HepG2 (cell line): ENCODE measurements around the gene TNFRSF11A. TPM values are rescaled to one million over a fixed set of nuclear protein-coding genes. Genes with fewer than 3 reads are reported as not detected.
A peak's percentile ranks its signal among the peaks of the same experiment; 100 is the strongest.

ENCODE experiments used
- ARID4A ChIP-seq: sonication (generic); formaldehyde crosslinking; IDR thresholded peaks from 2 replicates; pipeline ENCODE4 v1.5.0; 2020; ENCODE audit warnings: mild to moderate bottlenecking, missing genetic modification reagents, borderline replicate concordance
- BCLAF1 ChIP-seq: fragments of 450-650 bp; IDR thresholded peaks from 2 replicates; pipeline ENCODE4 v1.6.1; 2017; ENCODE audit warnings: mild to moderate bottlenecking
- DRAP1 ChIP-seq: IDR thresholded peaks from 2 replicates; pipeline ENCODE4 v1.6.1; 2016; ENCODE audit warnings: missing genetic modification reagents, missing compliant biosample characterization
- ERF ChIP-seq: IDR thresholded peaks from 2 replicates; pipeline ENCODE4 v1.6.1; 2018; ENCODE audit warnings: missing biosample characterization, missing genetic modification reagents
- HNF1A ChIP-seq, 2 experiments: sonication (generic) in 1 of 2; formaldehyde crosslinking in 1 of 2; IDR thresholded peaks; 2 replicates each; pipeline versions ENCODE4 v1.4.0 to v1.6.1; 2016 to 2020; ENCODE audit warnings: borderline replicate concordance in 1 of 2, low read depth in 1 of 2, mild to moderate bottlenecking in 1 of 2, missing genetic modification reagents in 1 of 2
- PHF8 ChIP-seq: sonication (generic); formaldehyde crosslinking; IDR thresholded peaks from 2 replicates; pipeline ENCODE4 v1.5.0; 2020; ENCODE audit warnings: missing genetic modification reagents
- POGZ ChIP-seq: sonication (generic); formaldehyde crosslinking; IDR thresholded peaks from 2 replicates; pipeline ENCODE4 v1.4.0; 2020; ENCODE audit warnings: mild to moderate bottlenecking, missing genetic modification reagents
- PPARG ChIP-seq: conservative IDR thresholded peaks from 2 replicates; pipeline ENCODE4 v1.6.1; 2016; ENCODE audit warnings: missing biosample characterization, missing genetic modification reagents
- SMYD3 ChIP-seq: sonication (generic); formaldehyde crosslinking; IDR thresholded peaks from 2 replicates; pipeline ENCODE4 v1.8.1; 2023; ENCODE audit warnings: mild to moderate bottlenecking, missing genetic modification reagents
- ZBTB7B ChIP-seq: sonication (generic); formaldehyde crosslinking; IDR thresholded peaks from 2 replicates; pipeline ENCODE4 v1.4.0; 2020; ENCODE audit warnings: missing genetic modification reagents
- ZNF124 ChIP-seq: sonication (generic); formaldehyde crosslinking; IDR thresholded peaks from 2 replicates; pipeline ENCODE4 v1.4.0; 2020; ENCODE audit warnings: missing genetic modification reagents
- ZNF484 ChIP-seq: sonication (generic); formaldehyde crosslinking; IDR thresholded peaks from 2 replicates; pipeline ENCODE4 v1.5.1; 2020; ENCODE audit warnings: mild to moderate bottlenecking, low read depth, missing genetic modification reagents, borderline replicate concordance
- ZNF574 ChIP-seq: sonication (generic); formaldehyde crosslinking; IDR thresholded peaks from 2 replicates; pipeline ENCODE4 v1.4.0; 2020; ENCODE audit warnings: missing genetic modification reagents
- polyA plus RNA-seq, 8 experiments: library from polyadenylated mRNA; depleted of rRNA in 3 of 8; stranded (reverse) in 7 of 8; unstranded in 1 of 8; fragments of >200 nt; fragmentation: Illumina TruSeq in 4 of 8; extraction: Trizol in 4 of 8; gene quantifications; 2 replicates each; pipeline versions ENCODE4 v1.2.1 to v1.2.3, GENCODE V29; 2011 to 2016; ENCODE audit warnings: low read depth in 4 of 8, missing spikeins in 1 of 8, mixed read lengths in 1 of 8; ENCODE audit not compliant: insufficient read depth in 1 of 8
- total RNA-seq, 5 experiments: library from RNA; depleted of rRNA; stranded (reverse); fragments of >200 nt; fragmentation: Illumina TruSeq; extraction: Trizol; gene quantifications; 2 replicates each; pipeline ENCODE4 v1.2.3, GENCODE V29; 2016; ENCODE audit warnings: low read depth in 1 of 5

TNFRSF11A gene
- total and polyA plus RNA-seq, 2 of the 13 experiments (the other 11 are each of a cell fraction or from before 2014, with no cell fraction given), result 4.6 to 6.4 TPM

- TF ChIP-seq BCLAF1 (no peak), PHF8 (CRISPR knock-in tag) (peak; percentile 28; the same call in 1 of the 2 replicates), ERF (CRISPR knock-in tag) (0 out of 2 replicates have a peak, but pooled peaks have one; percentile 68), PPARG (peak; percentile 48; the same call in 1 of the 2 replicates), ZNF484 (CRISPR knock-in tag) (no peak), SMYD3 (CRISPR knock-in tag) (no peak), ARID4A (CRISPR knock-in tag) (peak; percentile 53; the same call in 1 of the 2 replicates), POGZ (0 out of 2 replicates have a peak, but pooled peaks have one; percentile 20), ZNF574 (CRISPR knock-in tag) (peak; percentile 29; the same call in 1 of the 2 replicates), ZNF124 (CRISPR knock-in tag) (peak; percentile 75; the same call in 1 of the 2 replicates), HNF1A (IDR thresholded peaks at IDR 0.05; ENCODE audit: low read depth) (no peak), HNF1A (CRISPR knock-in tag; IDR thresholded peaks at IDR 0.05; ENCODE audit: borderline replicate concordance) (0 out of 2 replicates have a peak, but pooled peaks have one; percentile 20), DRAP1 (CRISPR knock-in tag) (no peak), ZBTB7B (CRISPR knock-in tag) (no peak)
Observed at GRCh38 chr18:62425465-62426190, 100.5 kb downstream of the TNFRSF11A start (continued).
